MG63 (cell line): ENCODE measurements around the gene LDLRAD3. TPM values are rescaled to one million over a fixed set of nuclear protein-coding genes. Genes with fewer than 3 reads are reported as not detected.
"Not testable (repeated sequence)": the region's sequence is repeated elsewhere in the genome, so short reads cannot be mapped to it uniquely, and the experiment has no call there.

ENCODE experiments used
- DNase-seq: peaks from one replicate; pipeline ENCODE4 v3.0.0-alpha.2; 2020
- H3K27me3 ChIP-seq: fragments of 250-450 bp; sonication (Bioruptor Pico); 2 replicates; pipeline ENCODE4 v1.5.1; 2020; ENCODE audit warnings: mild to moderate bottlenecking, moderate library complexity
- H3K36me3 ChIP-seq: fragments of 250-450 bp; sonication (Bioruptor Pico); 2 replicates; pipeline ENCODE4 v1.5.1; 2020; ENCODE audit warnings: mild to moderate bottlenecking, moderate library complexity
- H3K4me3 ChIP-seq: fragments of 250-450 bp; sonication (Bioruptor Pico); 2 replicates; pipeline ENCODE4 v1.5.1; 2020; ENCODE audit warnings: mild to moderate bottlenecking, moderate library complexity
- H3K9me3 ChIP-seq: fragments of 250-450 bp; sonication (Bioruptor Pico); 2 replicates; pipeline ENCODE4 v1.5.1; 2020; ENCODE audit warnings: mild to moderate bottlenecking, moderate library complexity
- total RNA-seq: library from RNA; depleted of rRNA; stranded (reverse); fragments of >200 nt; shearing (Covaris generic); gene quantifications from 2 replicates; pipeline ENCODE4 v1.2.3, GENCODE V29; 2014; ENCODE audit warnings: low replicate concordance; rRNA removed

LDLRAD3 gene
- 1.6 and 1.8 TPM in 2 replicates for total RNA-seq

- H3K27me3 ChIP-seq, result peaks cover 2% of the 10 kb centered on the region; the same call in 1 of the 2 replicates
- peak within 1 kb of the TSS; percentile 66 for H3K4me3 ChIP-seq
- no peaks in the 10 kb centered on the region for H3K9me3 ChIP-seq
- no peaks in the 10 kb centered on the region for H3K36me3 ChIP-seq
- peak; percentile 92 for DNase-seq
These were observed at the start of gene LDLRAD3 for GRCh38 chr11:35943713-35944502. Gene LDLRAD3, plus strand, starts transcription at chr11:35944062. Its CDS starts 37 bp downstream, at chr11:35944099.

GRCh38 chr11:35897019-35897418, 46.8 kb upstream of the LDLRAD3 start:
- H3K9me3 ChIP-seq, result peaks cover 2% of the 10 kb centered on the region
- no peak for DNase-seq

GRCh38 chr11:35902961-35903360, 40.9 kb upstream of the LDLRAD3 start:
- Histone ChIP-seq H3K27me3 (peaks cover 5% of the 10 kb centered on the region; the same call in 1 of the 2 replicates), H3K36me3 (no peaks in the 10 kb centered on the region), H3K4me3 (no peak overlapping the region), H3K9me3 (peaks cover 12% of the 10 kb centered on the region)
- no peak for DNase-seq

More at GRCh38 chr11:35897019-35897418, 46.8 kb upstream of the LDLRAD3 start:
- Histone ChIP-seq H3K27me3 (peaks cover 8% of the 10 kb centered on the region; the same call in 1 of the 2 replicates), H3K4me3 (no peak overlapping the region), H3K36me3 (no peaks in the 10 kb centered on the region)

- no peak for DNase-seq
- peaks cover 12% of the 10 kb centered on the region for H3K9me3 ChIP-seq
- H3K4me3 ChIP-seq, result no peak overlapping the region
- H3K27me3 ChIP-seq, result no peaks in the 10 kb centered on the region
- H3K36me3 ChIP-seq, result no peaks in the 10 kb centered on the region
These were observed 38.1 kb upstream of the LDLRAD3 start for GRCh38 chr11:35905646-35906276.

GRCh38 chr11:35906277-35906661, 37.6 kb upstream of the LDLRAD3 start:
- no peaks in the 10 kb centered on the region for H3K27me3 ChIP-seq
- H3K9me3 ChIP-seq, result peaks cover 12% of the 10 kb centered on the region
- no peaks in the 10 kb centered on the region for H3K36me3 ChIP-seq
- no peak for DNase-seq
- no peak overlapping the region for H3K4me3 ChIP-seq

- peaks cover 12% of the 10 kb centered on the region for H3K9me3 ChIP-seq
- no peak for DNase-seq
- no peaks in the 10 kb centered on the region for H3K27me3 ChIP-seq
- H3K4me3 ChIP-seq, result no peak overlapping the region
- H3K36me3 ChIP-seq, result no peaks in the 10 kb centered on the region
These were observed 37.2 kb upstream of the LDLRAD3 start for GRCh38 chr11:35906681-35907080.

GRCh38 chr11:35907648-35908431, 36.0 kb upstream of the LDLRAD3 start:
- Histone ChIP-seq H3K27me3 (no peaks in the 10 kb centered on the region), H3K4me3 (no peak overlapping the region), H3K36me3 (no peaks in the 10 kb centered on the region), H3K9me3 (peaks cover 3% of the 10 kb centered on the region)
- DNase-seq, result no peak

GRCh38 chr11:35908432-35908771, 35.5 kb upstream of the LDLRAD3 start:
- not testable (repeated sequence) for H3K4me3 ChIP-seq, DNase-seq, H3K36me3 ChIP-seq, H3K27me3 ChIP-seq, H3K9me3 ChIP-seq

- Histone ChIP-seq H3K4me3 (no peak overlapping the region), H3K36me3 (no peaks in the 10 kb centered on the region), H3K9me3 (0 out of 2 replicates have a peak, but pooled peaks cover 2% of the 10 kb centered on the region), H3K27me3 (no peaks in the 10 kb centered on the region)
- no peak for DNase-seq
These were observed 34.2 kb upstream of the LDLRAD3 start for GRCh38 chr11:35909511-35910265.

GRCh38 chr11:35911013-35911412, 32.8 kb upstream of the LDLRAD3 start:
- Histone ChIP-seq H3K9me3 (0 out of 2 replicates have a peak, but pooled peaks cover 2% of the 10 kb centered on the region), H3K4me3 (no peak overlapping the region), H3K27me3 (no peaks in the 10 kb centered on the region), H3K36me3 (no peaks in the 10 kb centered on the region)
- no peak for DNase-seq

GRCh38 chr11:35911616-35912165, 32.2 kb upstream of the LDLRAD3 start:
- Histone ChIP-seq H3K36me3 (no peaks in the 10 kb centered on the region), H3K9me3 (0 out of 2 replicates have a peak, but pooled peaks cover 2% of the 10 kb centered on the region), H3K27me3 (no peaks in the 10 kb centered on the region), H3K4me3 (no peak overlapping the region)
- DNase-seq, result no peak

- not testable (repeated sequence) for H3K36me3 ChIP-seq, H3K4me3 ChIP-seq, H3K27me3 ChIP-seq, DNase-seq, H3K9me3 ChIP-seq
These were observed 31.4 kb upstream of the LDLRAD3 start for GRCh38 chr11:35912436-35912835.

GRCh38 chr11:35912883-35913624, 30.8 kb upstream of the LDLRAD3 start:
- H3K4me3 ChIP-seq, result no peak overlapping the region
- no peak for DNase-seq
- 0 out of 2 replicates have a peak, but pooled peaks cover 2% of the 10 kb centered on the region for H3K9me3 ChIP-seq
- H3K36me3 ChIP-seq, result no peaks in the 10 kb centered on the region
- H3K27me3 ChIP-seq, result peaks cover 11% of the 10 kb centered on the region

- no peak for DNase-seq
- Histone ChIP-seq H3K4me3 (no peak overlapping the region), H3K27me3 (peaks cover 13% of the 10 kb centered on the region), H3K36me3 (no peaks in the 10 kb centered on the region), H3K9me3 (0 out of 2 replicates have a peak, but pooled peaks cover 2% of the 10 kb centered on the region)
These were observed 29.0 kb upstream of the LDLRAD3 start for GRCh38 chr11:35914816-35915215.

GRCh38 chr11:35916270-35916669, 27.6 kb upstream of the LDLRAD3 start:
- Histone ChIP-seq H3K4me3 (no peak overlapping the region), H3K27me3 (peaks cover 13% of the 10 kb centered on the region), H3K9me3 (0 out of 2 replicates have a peak, but pooled peaks cover 2% of the 10 kb centered on the region), H3K36me3 (no peaks in the 10 kb centered on the region)
- DNase-seq, result no peak
